AG04450 (cell line): ENCODE data around the gene PGS1. TPM values are rescaled to one million over a fixed set of nuclear protein-coding genes. Genes with fewer than 3 reads are reported as not detected.

ENCODE experiments used
- CTCF ChIA-PET: fragments of 300-600, 350-600 bp; formaldehyde crosslinking; extraction: SDS; loops from one replicate; lab custom pipeline; 2022; ENCODE audit warnings: antibody characterized with exemption, inconsistent platforms; lab: Charles Lee
- POLR2A ChIA-PET: fragments of 350-600 bp; formaldehyde crosslinking; extraction: SDS; loops from one replicate; lab custom pipeline; 2021; ENCODE audit warnings: antibody characterized with exemption, inconsistent platforms; lab: Yijun Ruan, JAX
- DNase-seq: peaks from one replicate; pipeline ENCODE4 v3.0.0-alpha.2; 2011; ENCODE audit warnings: low read depth, low spot score
- H3K27ac ChIP-seq: one replicate; pipeline ENCODE4 v1.5.1; 2012; ENCODE audit warnings: low read depth, low read length, control low read depth
- H3K27me3 ChIP-seq: one replicate; pipeline ENCODE4 v1.6.0; 2012; ENCODE audit warnings: low read length; ENCODE audit not compliant: control insufficient read depth, insufficient read depth
- H3K4me3 ChIP-seq: 2 replicates; pipeline ENCODE4 v1.5.1; 2011; ENCODE audit warnings: mild to moderate bottlenecking, low read depth, low read length, control low read depth
- H3K9me3 ChIP-seq: 2 replicates; pipeline ENCODE4 v1.5.1; 2012; ENCODE audit warnings: low read length; ENCODE audit not compliant: control insufficient read depth, insufficient read depth
- polyA plus RNA-seq: library from polyadenylated mRNA; depleted of rRNA; stranded (reverse); fragments of >200 nt; gene quantifications from 2 replicates; pipeline ENCODE4 v1.2.3, GENCODE V29; 2011
- TF ChIP-seq, protein P1 (sequence below): IDR thresholded peaks from 2 replicates; pipeline ENCODE4 v1.5.1; 2011; ENCODE audit warnings: low read depth, low read length, control low read depth, inconsistent platforms

The PGS1 gene
- polyA plus RNA-seq, 1 experiment, result 31.0 TPM

DNA sequence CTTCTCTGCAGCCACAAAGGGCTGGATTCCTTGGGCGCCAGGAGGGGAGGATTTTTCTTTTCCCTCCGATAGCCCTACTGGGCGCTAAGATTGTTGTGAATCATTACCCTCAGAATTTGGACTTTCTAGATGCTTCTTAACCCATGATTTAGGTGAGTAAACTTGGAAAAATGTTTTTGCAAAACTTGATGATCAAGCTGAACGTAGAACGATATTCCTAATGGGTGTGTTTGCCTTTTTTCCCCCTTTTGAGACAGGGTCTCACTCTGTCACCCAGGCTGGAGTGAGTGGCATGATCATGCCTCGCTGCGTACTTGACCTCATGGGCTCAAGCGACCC, 43.8 kb downstream of the PGS1 start:
- Histone ChIP-seq H3K27ac (no peak overlapping the region), H3K9me3 (no peaks in the 10 kb centered on the region; the same call in 1 of the 2 replicates), H3K4me3 (no peak overlapping the region), H3K27me3 (no peaks in the 10 kb centered on the region)
- CTCF ChIA-PET, result interaction anchor here (0.6 to 4.0 kb wide), 30 partner anchors 10 to 376 kb away, joined by 3 to 58 read pairs (median 4); partner anchors contain the start of gene SOCS3
- DNase-seq, result no peak
- POLR2A ChIA-PET, result interaction anchor here (1.0 to 1.7 kb wide), 2 partner anchors 62 to 64 kb away, joined by 5 read pairs; partner anchors contain the start of gene SOCS3
- TF ChIP-seq, protein P1, sequence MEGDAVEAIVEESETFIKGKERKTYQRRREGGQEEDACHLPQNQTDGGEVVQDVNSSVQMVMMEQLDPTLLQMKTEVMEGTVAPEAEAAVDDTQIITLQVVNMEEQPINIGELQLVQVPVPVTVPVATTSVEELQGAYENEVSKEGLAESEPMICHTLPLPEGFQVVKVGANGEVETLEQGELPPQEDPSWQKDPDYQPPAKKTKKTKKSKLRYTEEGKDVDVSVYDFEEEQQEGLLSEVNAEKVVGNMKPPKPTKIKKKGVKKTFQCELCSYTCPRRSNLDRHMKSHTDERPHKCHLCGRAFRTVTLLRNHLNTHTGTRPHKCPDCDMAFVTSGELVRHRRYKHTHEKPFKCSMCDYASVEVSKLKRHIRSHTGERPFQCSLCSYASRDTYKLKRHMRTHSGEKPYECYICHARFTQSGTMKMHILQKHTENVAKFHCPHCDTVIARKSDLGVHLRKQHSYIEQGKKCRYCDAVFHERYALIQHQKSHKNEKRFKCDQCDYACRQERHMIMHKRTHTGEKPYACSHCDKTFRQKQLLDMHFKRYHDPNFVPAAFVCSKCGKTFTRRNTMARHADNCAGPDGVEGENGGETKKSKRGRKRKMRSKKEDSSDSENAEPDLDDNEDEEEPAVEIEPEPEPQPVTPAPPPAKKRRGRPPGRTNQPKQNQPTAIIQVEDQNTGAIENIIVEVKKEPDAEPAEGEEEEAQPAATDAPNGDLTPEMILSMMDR, result no peak

DNA sequence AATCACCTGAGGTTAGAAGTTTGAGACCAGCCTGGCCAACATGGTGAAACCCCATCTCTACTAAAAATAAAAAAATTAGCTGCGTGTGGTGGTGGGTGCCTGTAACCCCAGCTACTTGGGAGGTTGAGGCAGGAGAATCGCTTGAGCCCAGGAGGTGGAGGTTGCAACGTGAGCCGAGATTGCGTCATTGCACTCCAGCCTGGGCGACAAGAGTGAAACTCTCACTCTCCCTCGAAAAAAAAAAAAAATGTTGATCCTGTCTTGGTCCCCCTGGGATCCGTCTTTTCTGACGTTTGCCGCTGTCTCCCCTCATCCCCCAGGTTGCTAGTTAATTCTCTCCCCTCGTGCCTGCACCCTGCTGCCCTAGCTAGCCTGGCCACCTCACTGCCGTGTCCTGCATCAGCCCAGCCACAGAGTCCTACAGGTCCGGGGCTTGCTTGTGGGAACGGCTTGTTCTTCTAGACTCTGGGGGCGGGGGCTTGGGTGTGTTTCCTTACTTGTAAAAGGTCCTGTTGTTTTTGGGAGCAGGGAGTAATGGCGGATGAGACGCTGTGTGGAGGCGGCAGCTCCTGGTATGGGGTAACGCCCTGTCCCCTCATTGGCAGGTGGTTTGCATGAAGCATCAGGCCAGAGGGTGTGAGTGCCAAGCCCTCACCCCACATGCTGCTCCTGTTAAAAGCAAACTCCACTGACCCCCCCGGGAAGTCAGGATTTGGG, 44.6 kb downstream of the PGS1 start:
- DNase-seq, result no peak
- TF ChIP-seq, protein P1, result no peak
- H3K4me3 ChIP-seq, result no peak overlapping the region
- no peaks in the 10 kb centered on the region; the same call in 1 of the 2 replicates for H3K9me3 ChIP-seq
- ChIA-PET POLR2A (no interaction called here), CTCF (interaction anchor here (0.6 to 4.0 kb wide), 24 partner anchors 10 to 376 kb away, joined by 3 to 58 read pairs (median 6); partner anchors contain the start of gene SOCS3)
- H3K27ac ChIP-seq, result no peak overlapping the region
- no peaks in the 10 kb centered on the region for H3K27me3 ChIP-seq

DNA sequence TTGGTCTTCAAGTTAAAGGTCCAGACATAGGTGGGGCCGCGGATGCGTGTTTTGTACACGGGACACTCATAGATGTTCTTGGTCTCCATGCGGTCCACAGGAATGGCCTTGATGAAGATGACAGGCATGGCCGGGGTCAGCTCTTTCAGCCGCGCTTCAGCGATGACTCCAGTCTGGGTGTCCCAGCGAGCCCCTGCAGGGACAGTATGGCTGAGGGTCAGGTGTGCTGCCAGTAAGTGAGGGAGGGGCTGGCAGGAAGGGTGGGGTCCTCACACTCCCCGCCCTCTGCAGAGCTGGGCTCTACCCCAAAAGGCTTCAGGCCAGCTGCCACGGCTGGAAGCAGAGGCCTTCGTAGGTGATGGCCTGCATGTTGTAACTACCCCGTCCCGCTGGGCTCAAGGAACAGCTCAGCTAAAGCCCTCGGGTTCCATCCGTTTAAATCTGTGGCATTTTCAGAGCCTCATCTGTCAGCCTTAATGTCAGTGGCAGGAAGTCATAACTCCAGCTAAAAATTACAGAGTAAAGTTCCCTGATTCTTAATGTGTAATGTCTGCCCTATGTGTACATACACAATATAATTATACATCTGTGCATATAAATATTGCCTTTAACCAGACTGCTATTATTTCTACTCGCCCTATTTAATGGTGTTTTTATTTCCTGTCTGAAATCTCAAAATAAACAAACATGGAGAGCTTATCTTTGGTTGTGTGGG, 45.7 kb downstream of the PGS1 start:
- no peaks in the 10 kb centered on the region; the same call in 1 of the 2 replicates for H3K9me3 ChIP-seq
- no peaks in the 10 kb centered on the region for H3K27me3 ChIP-seq
- no peak for DNase-seq
- no peak overlapping the region for H3K4me3 ChIP-seq
- ChIA-PET POLR2A (no interaction called here), CTCF (interaction anchor here (0.6 to 4.0 kb wide), 6 partner anchors 13 to 284 kb away, joined by 3 to 23 read pairs (median 10); partner anchors contain the start of gene SOCS3)
- TF ChIP-seq, protein P1, result no peak
- no peak overlapping the region for H3K27ac ChIP-seq

DNA sequence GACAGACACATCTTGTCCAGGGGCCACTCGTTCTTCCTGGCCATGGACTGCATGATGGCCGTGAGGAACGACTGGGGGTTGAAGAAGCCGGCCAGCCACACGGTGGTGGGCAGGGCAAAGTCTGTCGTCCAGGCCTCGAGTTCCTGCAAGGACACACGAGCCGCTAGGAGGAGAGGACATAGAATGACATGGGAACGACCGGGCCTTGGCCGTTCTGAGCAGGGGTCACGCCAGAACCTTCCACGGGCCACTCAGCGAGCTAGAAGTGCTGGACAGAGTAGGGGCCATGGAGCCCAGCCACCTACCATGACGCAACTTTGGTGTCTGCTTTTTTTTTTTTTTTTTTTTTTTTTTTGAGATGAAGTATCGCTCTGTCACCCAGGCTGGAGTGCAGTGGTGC, 47.0 kb downstream of the PGS1 start:
- TF ChIP-seq, protein P1, result no peak
- no peak overlapping the region for H3K27ac ChIP-seq
- H3K9me3 ChIP-seq, result no peaks in the 10 kb centered on the region; the same call in 1 of the 2 replicates
- H3K4me3 ChIP-seq, result no peak overlapping the region
- POLR2A ChIA-PET, result no interaction called here
- no peaks in the 10 kb centered on the region for H3K27me3 ChIP-seq
- DNase-seq, result no peak
- CTCF ChIA-PET, result interaction anchor here (0.7 kb wide), 1 partner anchor 13 kb away, joined by 3 read pairs; no protein-coding TSS in a partner anchor
